NB4 (cell line): ENCODE data around the gene GLRX3.

Experiments
- MAX ChIP-seq: IDR thresholded peaks from 2 replicates; pipeline ENCODE4 v1.6.1; 2011; ENCODE audit warnings: low read depth, low read length
- POLR2A ChIP-seq: IDR thresholded peaks from 2 replicates; pipeline ENCODE4 v1.6.1; 2011; ENCODE audit warnings: mild to moderate bottlenecking; ENCODE audit not compliant: insufficient read length; ENCODE audit errors: extremely low read depth
- TF ChIP-seq, protein P1 (sequence below): IDR thresholded peaks from one replicate; pipeline ENCODE4 v1.5.1; 2012; ENCODE audit warnings: low read depth, low read length

DNA sequence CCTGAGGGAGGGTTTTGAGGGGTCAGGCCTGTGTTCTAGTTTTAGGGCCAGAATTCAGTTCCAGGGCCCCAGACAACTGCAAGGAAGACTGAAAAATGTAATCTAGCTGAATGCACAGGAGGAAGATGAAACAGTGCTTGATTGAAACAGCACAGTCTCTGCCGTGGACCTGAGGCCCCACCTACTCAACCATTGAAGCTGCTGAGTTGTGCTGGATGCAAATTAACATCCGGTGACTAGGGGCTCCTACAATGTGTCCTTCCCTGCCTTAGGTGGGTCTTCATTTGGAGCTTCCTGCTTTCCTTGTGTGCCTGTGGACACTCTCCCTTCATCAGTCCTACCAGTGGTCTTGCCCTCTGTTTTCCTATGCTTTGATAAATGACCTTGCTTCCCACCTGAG lies 5.7 kb downstream of the GLRX3 start:
- TF ChIP-seq, protein P1, sequence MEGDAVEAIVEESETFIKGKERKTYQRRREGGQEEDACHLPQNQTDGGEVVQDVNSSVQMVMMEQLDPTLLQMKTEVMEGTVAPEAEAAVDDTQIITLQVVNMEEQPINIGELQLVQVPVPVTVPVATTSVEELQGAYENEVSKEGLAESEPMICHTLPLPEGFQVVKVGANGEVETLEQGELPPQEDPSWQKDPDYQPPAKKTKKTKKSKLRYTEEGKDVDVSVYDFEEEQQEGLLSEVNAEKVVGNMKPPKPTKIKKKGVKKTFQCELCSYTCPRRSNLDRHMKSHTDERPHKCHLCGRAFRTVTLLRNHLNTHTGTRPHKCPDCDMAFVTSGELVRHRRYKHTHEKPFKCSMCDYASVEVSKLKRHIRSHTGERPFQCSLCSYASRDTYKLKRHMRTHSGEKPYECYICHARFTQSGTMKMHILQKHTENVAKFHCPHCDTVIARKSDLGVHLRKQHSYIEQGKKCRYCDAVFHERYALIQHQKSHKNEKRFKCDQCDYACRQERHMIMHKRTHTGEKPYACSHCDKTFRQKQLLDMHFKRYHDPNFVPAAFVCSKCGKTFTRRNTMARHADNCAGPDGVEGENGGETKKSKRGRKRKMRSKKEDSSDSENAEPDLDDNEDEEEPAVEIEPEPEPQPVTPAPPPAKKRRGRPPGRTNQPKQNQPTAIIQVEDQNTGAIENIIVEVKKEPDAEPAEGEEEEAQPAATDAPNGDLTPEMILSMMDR, result no peak
- no peak for TF ChIP-seq POLR2A
- TF ChIP-seq MAX, result no peak
